A204.1 (cell line): ENCODE results near the gene PGAP3.

Source experiments
- FAIRE-seq: peaks from 2 replicates; lab custom pipeline; 2012; peaks lifted over from hg19 to GRCh38; lab: Jason Lieb, UNC

PGAP3 gene

DNA sequence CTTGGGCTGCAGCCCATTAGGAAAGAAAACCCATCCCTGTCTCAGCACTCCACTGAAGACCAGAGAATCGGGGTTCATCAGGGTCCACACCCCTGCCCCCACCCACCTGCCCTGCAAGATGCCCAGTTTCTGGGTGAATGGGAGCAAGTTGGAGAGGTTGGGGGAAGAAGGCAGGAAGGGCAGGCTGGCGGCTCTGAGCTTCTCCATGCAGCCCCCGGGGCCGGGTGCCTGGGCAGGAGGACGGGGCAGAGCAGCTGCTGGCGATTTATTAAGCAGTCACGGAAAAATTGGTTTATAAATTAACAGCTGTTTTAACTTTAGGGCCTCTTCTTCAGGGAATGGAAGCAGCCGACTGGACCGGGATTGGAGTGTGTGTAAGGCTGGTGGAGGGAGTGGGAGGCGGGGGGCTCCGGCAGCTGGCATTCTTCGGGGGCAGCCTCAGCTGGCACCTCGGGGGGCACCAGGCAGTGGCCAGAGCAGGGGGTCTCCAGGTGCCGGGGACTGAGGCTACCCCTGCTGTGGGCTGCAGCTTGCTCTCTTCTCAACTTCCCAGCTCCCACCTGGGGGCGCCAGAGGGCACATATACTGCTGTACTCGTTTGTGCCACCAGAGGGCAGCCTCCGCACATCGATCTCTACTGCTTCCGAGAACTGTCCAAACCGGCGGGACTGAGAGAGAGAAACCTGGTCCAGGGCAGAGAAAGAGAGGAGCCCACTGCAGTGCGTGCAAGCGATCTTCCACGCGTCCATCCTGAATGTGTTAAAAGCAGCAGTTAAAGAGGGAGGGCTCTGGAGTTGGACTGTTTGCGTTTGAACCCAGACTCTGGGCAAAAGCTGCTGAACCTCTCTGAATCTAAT is 66.1 kb downstream of the PGAP3 start:
- peak; percentile 62 for FAIRE-seq
